Measurements from ENCODE around the gene HADH.

- TF ChIP-seq TAF1 (IDR thresholded peaks at IDR 0.05; ENCODE audit: borderline replicate concordance, insufficient read depth, low read length): no peak
- TF ChIP-seq, protein P1, sequence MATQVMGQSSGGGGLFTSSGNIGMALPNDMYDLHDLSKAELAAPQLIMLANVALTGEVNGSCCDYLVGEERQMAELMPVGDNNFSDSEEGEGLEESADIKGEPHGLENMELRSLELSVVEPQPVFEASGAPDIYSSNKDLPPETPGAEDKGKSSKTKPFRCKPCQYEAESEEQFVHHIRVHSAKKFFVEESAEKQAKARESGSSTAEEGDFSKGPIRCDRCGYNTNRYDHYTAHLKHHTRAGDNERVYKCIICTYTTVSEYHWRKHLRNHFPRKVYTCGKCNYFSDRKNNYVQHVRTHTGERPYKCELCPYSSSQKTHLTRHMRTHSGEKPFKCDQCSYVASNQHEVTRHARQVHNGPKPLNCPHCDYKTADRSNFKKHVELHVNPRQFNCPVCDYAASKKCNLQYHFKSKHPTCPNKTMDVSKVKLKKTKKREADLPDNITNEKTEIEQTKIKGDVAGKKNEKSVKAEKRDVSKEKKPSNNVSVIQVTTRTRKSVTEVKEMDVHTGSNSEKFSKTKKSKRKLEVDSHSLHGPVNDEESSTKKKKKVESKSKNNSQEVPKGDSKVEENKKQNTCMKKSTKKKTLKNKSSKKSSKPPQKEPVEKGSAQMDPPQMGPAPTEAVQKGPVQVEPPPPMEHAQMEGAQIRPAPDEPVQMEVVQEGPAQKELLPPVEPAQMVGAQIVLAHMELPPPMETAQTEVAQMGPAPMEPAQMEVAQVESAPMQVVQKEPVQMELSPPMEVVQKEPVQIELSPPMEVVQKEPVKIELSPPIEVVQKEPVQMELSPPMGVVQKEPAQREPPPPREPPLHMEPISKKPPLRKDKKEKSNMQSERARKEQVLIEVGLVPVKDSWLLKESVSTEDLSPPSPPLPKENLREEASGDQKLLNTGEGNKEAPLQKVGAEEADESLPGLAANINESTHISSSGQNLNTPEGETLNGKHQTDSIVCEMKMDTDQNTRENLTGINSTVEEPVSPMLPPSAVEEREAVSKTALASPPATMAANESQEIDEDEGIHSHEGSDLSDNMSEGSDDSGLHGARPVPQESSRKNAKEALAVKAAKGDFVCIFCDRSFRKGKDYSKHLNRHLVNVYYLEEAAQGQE (IDR thresholded peaks at IDR 0.05; ENCODE audit: insufficient read depth in 1 of 2, low read depth in 2 of 2, low read length in 2 of 2): no peak
Measured at GRCh38 chr4:107974523-107974922, 15.2 kb upstream of the HADH start.
